Stimulated activated memory B cell treated with anti-CD40 and anti-IgM and Interleukin-4, amounts not matched to agents 10 μg/mL and 1 μg/mL and 100 μg/mL, for 72 hours (primary cell): Measurements from ENCODE around the gene DLGAP1.
"Not testable (repeated sequence)": the region's sequence is repeated elsewhere in the genome, so short reads cannot be mapped to it uniquely, and the experiment has no call there.

Experiments
- ATAC-seq: fragments of 150-1000 bp; cut with Tn5 transposase; 2 replicates; pipeline ENCODE4 v1.10.0; 2021
- H3K27ac Mint-ChIP-seq: one replicate; pipeline ENCODE4 v1.8.0; 2022; ENCODE audit warnings: mild to moderate bottlenecking, mixed read lengths
- H3K27me3 Mint-ChIP-seq: one replicate; pipeline ENCODE4 v1.8.0; 2022; ENCODE audit warnings: mixed read lengths
- H3K36me3 Mint-ChIP-seq: one replicate; pipeline ENCODE4 v1.8.0; 2022; ENCODE audit warnings: mixed read lengths
- H3K4me1 Mint-ChIP-seq: one replicate; pipeline ENCODE4 v1.8.0; 2022; ENCODE audit warnings: mixed read lengths
- H3K4me3 Mint-ChIP-seq: one replicate; pipeline ENCODE4 v1.8.0; 2022; ENCODE audit warnings: mild to moderate bottlenecking, moderate library complexity, mixed read lengths
- H3K9me3 Mint-ChIP-seq: one replicate; pipeline ENCODE4 v1.8.0; 2022; ENCODE audit warnings: mixed read lengths

The DLGAP1 gene

DNA sequence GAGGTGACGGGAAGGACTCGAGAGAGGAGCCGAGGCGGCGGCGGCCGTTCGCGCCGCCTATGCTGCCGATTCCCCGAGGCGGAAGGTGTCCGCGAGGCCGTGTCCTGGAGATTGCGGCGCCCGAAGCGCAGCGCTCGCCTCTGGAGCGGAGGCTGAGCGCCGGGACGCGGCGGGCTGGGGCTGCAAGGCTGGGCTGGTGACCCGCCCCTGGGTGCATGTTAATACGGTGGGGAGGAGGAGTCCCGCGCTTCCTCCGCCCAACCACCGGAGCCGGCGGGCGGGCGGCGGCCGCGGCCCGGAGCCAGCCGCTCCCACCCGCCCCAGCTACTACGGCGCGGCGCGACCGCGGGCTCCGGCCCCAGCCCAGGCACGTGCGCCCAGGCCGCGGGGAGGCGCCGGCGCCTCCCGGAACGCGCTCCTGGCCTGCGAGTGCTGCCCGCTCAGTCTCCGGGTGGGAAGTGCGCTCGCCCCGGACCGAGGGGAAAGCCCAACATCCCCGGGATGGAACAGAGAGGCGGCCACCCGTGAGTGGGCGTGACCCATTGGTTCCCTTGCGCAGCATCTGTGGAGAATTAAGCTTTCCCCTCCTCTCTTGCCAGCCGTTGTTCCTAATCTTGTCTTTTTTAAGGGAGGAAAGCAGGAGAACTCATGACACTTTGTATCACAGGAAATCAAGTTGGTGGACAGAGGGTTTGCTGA lies at the start of gene DLGAP1:
DLGAP1 (minus strand) TSS at position 195 of the 699 bp plus-strand sequence.
- no peaks in the 10 kb centered on the region for H3K4me1 Mint-ChIP-seq
- H3K4me3 Mint-ChIP-seq, result peak within 1 kb of the TSS; percentile 48
- no peak within 1 kb of the TSS for H3K27ac Mint-ChIP-seq
- no peak for ATAC-seq
- H3K27me3 Mint-ChIP-seq, result peaks cover 26% of the 10 kb centered on the region
- peaks cover 12% of the 10 kb centered on the region for H3K9me3 Mint-ChIP-seq
- H3K36me3 Mint-ChIP-seq, result no peaks in the 10 kb centered on the region

DNA sequence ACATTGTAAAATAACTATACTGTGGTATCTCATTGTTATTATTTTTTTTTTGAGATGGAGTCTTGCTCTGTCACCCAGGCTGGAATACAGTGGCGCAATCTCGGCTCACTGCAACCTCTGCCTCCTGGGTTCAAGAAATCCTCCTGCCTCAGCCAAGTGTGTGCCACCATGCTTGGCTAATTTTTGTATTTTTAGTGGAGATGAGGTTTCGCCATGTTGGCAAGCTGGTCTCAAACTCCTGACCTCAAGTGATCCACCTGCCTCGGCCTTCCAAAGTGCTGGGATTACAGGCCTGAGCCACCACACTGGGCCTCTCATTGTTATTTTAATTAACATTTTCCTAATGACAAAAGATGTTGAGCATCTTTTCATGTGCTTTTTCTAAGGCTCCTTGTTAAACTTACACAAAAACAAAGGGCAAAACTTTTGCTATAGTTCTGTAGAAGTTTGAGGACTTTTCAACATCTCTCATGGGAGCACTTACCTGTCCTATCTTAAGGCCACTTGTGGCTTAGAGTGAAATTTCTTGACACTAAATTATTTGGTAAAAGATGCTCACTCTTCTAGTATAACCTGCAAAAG lies 39.7 kb upstream of the DLGAP1 start:
- not testable (repeated sequence) for H3K27ac Mint-ChIP-seq, H3K9me3 Mint-ChIP-seq, H3K27me3 Mint-ChIP-seq, H3K36me3 Mint-ChIP-seq, ATAC-seq, H3K4me3 Mint-ChIP-seq, H3K4me1 Mint-ChIP-seq

DNA sequence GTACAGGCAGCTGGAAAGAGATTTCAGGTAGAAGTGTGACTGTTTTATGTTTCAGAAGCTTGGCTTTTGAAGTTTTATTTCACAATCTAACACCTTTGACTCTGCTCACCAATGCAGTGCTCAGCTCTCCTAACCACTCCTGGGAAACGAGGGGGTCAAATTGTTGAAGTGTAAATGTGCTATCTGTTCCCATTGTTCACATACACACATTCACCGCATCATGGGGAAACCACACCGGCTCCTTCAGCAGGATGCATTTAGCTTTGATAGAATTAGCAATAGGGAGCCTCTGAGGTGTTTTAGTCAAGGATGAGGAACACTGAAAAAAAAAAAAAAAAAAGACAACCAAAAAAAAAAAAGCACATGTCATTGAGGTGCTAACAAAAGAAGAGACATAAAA lies 13.4 kb upstream of the DLGAP1 start:
- no peaks in the 10 kb centered on the region for H3K9me3 Mint-ChIP-seq

DNA sequence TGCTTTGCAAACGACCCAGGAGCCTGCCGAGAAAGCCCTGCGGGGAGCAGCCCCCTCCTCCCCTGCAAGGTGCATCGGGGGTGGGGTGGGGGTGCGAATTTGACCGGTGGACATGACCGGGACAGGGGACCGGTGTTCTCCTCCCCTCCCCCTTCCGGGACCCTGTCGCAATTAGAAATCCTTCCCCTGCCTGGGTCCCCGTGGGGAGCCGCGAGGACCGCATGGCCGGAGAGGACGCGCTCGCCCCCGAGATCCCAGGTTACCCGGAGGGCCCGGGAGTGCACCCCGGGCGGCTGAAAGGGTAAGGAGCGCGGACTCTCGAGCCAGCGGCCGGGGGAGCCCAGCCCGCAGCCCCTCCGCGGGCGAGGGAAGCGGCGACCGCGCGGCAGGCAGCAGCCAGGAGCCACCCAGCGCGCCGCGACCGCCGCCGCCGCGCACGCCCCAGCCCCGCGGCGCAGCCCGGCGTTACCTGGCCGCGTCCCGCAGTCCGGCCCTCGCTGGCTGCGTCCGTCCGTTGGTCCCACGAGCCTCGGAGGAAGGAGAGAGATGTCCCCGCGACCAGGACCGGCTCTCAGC lies 482 bp downstream of the DLGAP1 start:
- Mint-ChIP-seq H3K4me1 (no peaks in the 10 kb centered on the region), H3K9me3 (peaks cover 6% of the 10 kb centered on the region), H3K4me3 (no peak overlapping the region), H3K27me3 (peaks cover 26% of the 10 kb centered on the region), H3K27ac (no peak overlapping the region), H3K36me3 (no peaks in the 10 kb centered on the region)
- no peak for ATAC-seq

More for the DNA sequence above, 13.4 kb upstream of the DLGAP1 start:
- Mint-ChIP-seq H3K4me1 (no peaks in the 10 kb centered on the region), H3K36me3 (no peaks in the 10 kb centered on the region), H3K27me3 (no peaks in the 10 kb centered on the region), H3K4me3 (no peak overlapping the region), H3K27ac (no peak overlapping the region)
- ATAC-seq, result no peak

DNA sequence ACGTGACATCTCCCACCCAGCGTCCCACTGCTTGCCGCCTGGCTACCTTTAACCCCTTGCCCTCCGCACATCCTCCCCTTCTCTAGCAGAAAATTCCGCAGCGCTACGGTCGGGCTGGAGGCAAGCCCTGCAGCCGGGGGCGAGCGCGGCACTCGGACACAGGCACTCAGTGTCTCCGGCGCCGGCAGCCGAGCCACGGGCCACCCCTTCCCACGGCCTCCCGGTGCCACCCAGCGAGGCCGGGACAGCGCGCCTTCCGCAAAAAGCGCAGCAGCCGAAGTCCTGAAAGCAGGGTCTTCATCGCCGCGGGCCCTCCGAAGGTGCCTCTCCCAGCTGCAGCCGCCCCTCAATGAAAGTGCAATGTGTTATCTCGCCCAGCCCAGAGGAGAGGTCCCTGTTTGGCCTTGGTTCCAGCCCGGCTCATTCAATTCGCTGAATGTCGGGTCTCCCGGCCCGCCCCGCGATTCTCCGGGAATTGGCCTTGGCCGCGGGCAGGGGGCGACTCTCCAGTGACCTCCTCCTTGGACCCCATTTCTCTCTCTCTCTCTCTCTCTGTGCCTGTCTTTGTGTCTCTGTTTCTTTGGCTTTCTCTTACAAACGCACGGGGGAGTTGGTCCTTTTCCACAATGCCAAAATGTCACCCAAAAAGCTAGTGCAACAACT lies 1.1 kb downstream of the DLGAP1 start:
- H3K4me3 Mint-ChIP-seq, result no peak overlapping the region
- peaks cover 26% of the 10 kb centered on the region for H3K27me3 Mint-ChIP-seq
- no peak for ATAC-seq
- peaks cover 3% of the 10 kb centered on the region for H3K9me3 Mint-ChIP-seq
- H3K36me3 Mint-ChIP-seq, result no peaks in the 10 kb centered on the region
- H3K27ac Mint-ChIP-seq, result no peak overlapping the region
- no peaks in the 10 kb centered on the region for H3K4me1 Mint-ChIP-seq

DNA sequence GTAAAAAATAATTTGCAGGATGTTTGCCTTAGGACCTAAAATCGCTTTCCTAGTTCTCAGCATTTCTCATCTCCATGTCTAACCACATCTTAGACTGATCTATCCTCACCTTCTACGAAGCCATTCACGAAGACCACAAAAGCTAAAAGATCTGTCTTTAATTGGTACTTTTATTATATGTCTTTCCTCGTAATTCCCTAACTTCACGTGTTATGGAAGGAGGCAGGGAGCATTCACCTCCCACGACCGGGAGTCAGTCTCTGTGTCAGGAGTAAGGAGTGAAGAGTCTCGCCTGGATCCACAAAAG lies 1.6 kb downstream of the DLGAP1 start:
- H3K36me3 Mint-ChIP-seq, result no peaks in the 10 kb centered on the region
- peaks cover 3% of the 10 kb centered on the region for H3K9me3 Mint-ChIP-seq
- no peak overlapping the region for H3K4me3 Mint-ChIP-seq
- ATAC-seq, result no peak
- H3K27ac Mint-ChIP-seq, result no peak overlapping the region
- H3K27me3 Mint-ChIP-seq, result peaks cover 26% of the 10 kb centered on the region
- no peaks in the 10 kb centered on the region for H3K4me1 Mint-ChIP-seq

DNA sequence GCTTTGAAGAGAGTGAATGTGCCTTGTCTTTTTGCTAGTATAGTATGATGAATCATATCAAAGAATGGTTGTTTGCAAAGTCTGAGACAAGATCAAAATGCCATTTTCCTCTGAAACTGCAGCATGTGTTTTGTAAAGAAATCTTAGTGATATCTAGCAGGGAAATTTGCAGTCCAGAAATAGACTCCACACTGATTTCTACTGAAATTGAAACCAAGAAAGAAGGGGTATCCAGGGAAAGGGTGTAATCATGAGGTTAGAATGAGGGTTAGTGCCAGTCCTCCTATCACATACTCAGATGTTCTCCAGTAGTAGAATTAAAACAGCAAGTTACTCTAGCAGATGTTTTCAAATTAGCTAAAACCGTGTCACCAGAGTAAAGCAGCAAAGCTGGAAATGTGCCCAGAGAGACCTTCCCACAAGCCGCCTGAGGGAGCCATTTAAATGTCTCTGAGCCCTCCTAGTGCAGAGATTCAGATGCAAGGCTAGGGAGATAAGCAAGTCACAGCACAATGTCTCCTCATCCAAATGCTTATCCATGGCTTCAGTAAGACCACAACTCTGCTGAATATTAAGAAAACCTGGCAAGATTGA lies 4.9 kb downstream of the DLGAP1 start:
- Mint-ChIP-seq H3K4me3 (no peak overlapping the region), H3K9me3 (peaks cover 8% of the 10 kb centered on the region), H3K27me3 (peaks cover 15% of the 10 kb centered on the region), H3K4me1 (no peaks in the 10 kb centered on the region), H3K27ac (no peak overlapping the region), H3K36me3 (no peaks in the 10 kb centered on the region)
- no peak for ATAC-seq

DNA sequence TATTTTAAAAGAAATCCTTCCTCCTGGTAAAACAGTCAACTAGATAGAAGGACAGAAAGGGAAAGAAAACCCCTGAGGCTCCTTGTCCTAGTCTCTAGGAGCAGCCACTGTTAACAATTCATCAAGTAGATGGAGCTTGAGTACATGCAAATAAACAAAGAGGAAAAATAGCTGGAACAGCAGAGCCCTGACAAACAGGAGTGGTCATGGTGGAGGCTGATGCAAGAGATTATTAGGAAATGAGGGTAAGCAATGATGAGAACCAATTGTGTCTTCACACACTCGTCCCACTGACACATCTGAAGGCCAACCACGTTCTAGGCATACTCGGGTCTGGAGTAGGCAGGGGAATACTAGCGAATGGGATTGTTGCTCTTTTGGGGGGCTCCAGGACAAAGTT lies 9.2 kb downstream of the DLGAP1 start:
- Mint-ChIP-seq H3K4me3 (no peak overlapping the region), H3K9me3 (peaks cover 13% of the 10 kb centered on the region), H3K27ac (no peak overlapping the region), H3K4me1 (no peaks in the 10 kb centered on the region), H3K36me3 (no peaks in the 10 kb centered on the region), H3K27me3 (no peaks in the 10 kb centered on the region)
- ATAC-seq, result no peak

DNA sequence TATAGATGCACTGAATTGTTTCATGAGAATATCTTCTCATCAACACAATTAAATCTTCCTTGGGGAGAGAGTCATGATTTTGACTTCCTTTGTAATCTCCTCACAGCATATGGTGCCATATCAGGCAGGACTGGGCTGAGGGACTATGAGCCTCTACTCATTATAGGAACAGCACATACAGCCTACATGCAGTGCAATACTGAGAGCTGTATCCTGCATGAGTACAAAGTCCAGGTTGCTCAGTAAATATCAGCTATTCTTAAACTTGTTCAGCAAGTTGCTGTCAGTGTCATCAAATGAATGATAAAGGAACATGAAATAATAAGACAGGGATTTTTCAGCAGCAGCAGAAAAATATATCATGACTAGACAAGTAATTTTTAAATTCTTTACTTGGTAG lies 10.8 kb downstream of the DLGAP1 start:
- no peak overlapping the region for H3K27ac Mint-ChIP-seq
- H3K9me3 Mint-ChIP-seq, result peaks cover 13% of the 10 kb centered on the region
- no peaks in the 10 kb centered on the region for H3K36me3 Mint-ChIP-seq
- no peaks in the 10 kb centered on the region for H3K27me3 Mint-ChIP-seq
- ATAC-seq, result no peak
- H3K4me1 Mint-ChIP-seq, result no peaks in the 10 kb centered on the region
- H3K4me3 Mint-ChIP-seq, result no peak overlapping the region

DNA sequence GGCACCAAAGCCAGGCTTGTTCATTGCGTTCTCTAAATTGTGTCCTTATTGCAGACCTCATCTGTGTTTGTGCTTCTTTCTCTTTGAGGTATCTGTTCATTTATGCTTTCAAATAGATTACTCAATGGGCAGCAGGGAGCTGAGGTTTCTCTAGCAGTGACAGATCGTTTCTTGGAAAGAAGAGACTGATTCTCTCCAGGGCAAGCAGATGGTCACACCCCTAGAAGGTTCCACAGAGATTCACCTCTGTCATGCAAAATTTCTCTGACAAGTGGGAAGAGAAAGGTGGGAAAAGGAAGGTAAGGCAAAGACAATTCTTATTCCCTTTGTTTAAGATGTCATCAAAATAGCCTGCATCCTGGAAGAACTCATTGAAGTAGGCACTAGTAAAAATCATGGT lies 14.0 kb downstream of the DLGAP1 start:
- Mint-ChIP-seq H3K4me1 (no peaks in the 10 kb centered on the region), H3K27ac (no peak overlapping the region), H3K9me3 (peaks cover 5% of the 10 kb centered on the region), H3K36me3 (no peaks in the 10 kb centered on the region), H3K27me3 (no peaks in the 10 kb centered on the region), H3K4me3 (no peak overlapping the region)
- no peak for ATAC-seq

DNA sequence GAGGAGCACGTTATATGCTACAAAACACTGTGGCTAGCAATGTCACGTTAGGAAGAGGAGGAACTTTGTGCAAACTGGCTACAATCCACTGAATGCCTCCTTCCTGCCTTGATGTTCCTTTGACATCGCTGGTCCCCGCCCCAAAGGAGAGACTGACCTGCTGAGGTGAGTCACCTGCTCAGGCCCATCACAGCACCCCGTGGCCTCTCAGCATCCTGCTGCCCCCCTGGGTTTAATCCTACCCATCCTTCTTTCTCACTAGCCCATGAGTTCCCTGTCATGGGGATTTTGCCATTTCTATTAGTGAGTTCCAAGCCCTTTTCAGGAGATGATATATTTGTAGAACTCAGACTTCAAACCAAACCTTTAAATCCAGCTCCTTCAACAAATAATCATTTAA lies 16.2 kb downstream of the DLGAP1 start:
- H3K27me3 Mint-ChIP-seq, result no peaks in the 10 kb centered on the region
- no peak for ATAC-seq
- H3K4me1 Mint-ChIP-seq, result no peaks in the 10 kb centered on the region
- no peak overlapping the region for H3K27ac Mint-ChIP-seq
- H3K9me3 Mint-ChIP-seq, result peaks cover 5% of the 10 kb centered on the region
- no peaks in the 10 kb centered on the region for H3K36me3 Mint-ChIP-seq
- no peak overlapping the region for H3K4me3 Mint-ChIP-seq

DNA sequence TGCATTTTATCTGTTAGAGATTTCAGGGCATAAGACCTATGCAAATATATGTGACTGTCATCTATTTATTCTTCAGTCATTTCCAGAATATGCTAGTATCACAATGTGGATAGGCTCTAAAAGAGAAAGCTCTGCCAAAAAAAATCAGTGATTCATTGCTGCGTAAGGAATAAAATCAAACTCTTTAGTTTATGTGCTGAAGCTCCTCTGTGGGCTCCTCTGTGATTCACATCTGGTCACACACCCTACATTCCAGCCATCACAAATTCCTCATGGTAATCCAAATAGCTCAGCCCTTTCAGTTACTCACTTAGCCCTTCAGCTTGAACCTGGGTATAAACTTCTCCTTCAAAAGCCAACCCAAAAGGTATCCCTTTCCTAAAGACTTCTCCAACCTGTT lies 21.4 kb downstream of the DLGAP1 start:
- no peaks in the 10 kb centered on the region for H3K36me3 Mint-ChIP-seq
- H3K9me3 Mint-ChIP-seq, result peaks cover 5% of the 10 kb centered on the region
- H3K27ac Mint-ChIP-seq, result no peak overlapping the region
- no peaks in the 10 kb centered on the region for H3K27me3 Mint-ChIP-seq
- no peak overlapping the region for H3K4me3 Mint-ChIP-seq
- ATAC-seq, result no peak
- no peaks in the 10 kb centered on the region for H3K4me1 Mint-ChIP-seq

DNA sequence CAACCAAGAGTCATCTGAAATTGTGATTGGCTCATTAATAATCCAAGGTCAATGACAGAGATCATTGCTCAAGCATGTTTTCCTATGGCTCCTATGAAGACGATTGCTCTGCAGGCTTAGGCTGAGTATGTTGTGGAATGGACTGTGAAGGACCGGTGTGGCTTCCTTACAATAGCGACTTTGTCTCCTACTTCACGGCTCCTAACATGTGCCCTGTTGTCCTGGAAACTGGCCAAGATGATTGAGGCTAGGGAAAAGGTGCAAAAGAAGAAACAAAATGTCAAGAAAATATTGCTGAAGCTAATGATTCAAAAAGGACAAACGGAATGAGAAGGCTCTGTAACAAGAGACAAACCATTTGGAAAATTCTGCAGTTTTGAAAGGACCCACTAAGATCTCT lies 24.3 kb downstream of the DLGAP1 start:
- no peaks in the 10 kb centered on the region for H3K4me1 Mint-ChIP-seq
- ATAC-seq, result no peak
- H3K36me3 Mint-ChIP-seq, result no peaks in the 10 kb centered on the region
- no peaks in the 10 kb centered on the region for H3K27me3 Mint-ChIP-seq
- peaks cover 8% of the 10 kb centered on the region for H3K9me3 Mint-ChIP-seq
- no peak overlapping the region for H3K27ac Mint-ChIP-seq
- no peak overlapping the region for H3K4me3 Mint-ChIP-seq

DNA sequence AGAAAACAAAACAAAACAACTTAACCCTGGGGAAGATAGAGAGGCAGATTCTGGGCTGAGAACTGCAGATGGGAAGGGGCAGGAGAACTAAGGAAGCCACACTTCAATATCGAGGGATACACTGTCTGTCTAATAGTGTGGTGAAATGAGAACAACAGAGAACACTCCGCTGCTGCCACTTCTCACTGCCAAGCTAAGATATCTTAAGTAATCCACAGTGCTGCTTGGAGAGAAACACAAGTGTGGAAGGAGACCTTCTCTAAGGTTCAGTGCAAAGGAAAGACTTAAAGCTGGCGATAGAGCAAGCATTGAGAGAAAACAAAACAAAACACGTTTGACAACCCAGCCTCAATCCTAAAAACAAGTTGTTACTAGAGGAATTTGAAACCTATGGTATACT lies 37.4 kb downstream of the DLGAP1 start:
- Mint-ChIP-seq H3K4me1 (no peaks in the 10 kb centered on the region), H3K4me3 (no peak overlapping the region), H3K9me3 (peaks cover 12% of the 10 kb centered on the region), H3K27me3 (no peaks in the 10 kb centered on the region), H3K27ac (no peak overlapping the region), H3K36me3 (no peaks in the 10 kb centered on the region)
- ATAC-seq, result no peak

DNA sequence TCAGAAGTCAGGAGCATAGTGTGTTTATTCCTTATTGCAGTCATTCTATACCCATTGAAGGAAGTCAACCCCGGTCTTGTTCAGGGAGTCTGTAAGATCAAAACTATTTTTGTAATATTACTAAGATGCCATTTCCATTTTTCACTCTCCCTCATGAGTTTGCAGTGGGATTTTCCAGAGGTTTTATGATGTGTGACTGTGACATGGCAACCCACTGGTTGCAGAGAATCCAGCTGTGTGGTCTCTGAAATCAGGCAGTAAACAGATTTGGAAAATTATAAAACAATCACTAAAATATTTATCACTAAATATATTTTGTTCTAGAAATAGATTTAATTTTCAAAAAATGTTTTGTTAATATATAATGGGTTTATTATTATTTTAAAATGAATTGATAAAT lies 38.1 kb downstream of the DLGAP1 start:
- Mint-ChIP-seq H3K9me3 (peaks cover 12% of the 10 kb centered on the region), H3K4me3 (no peak overlapping the region), H3K27ac (no peak overlapping the region), H3K27me3 (no peaks in the 10 kb centered on the region), H3K36me3 (no peaks in the 10 kb centered on the region), H3K4me1 (no peaks in the 10 kb centered on the region)
- ATAC-seq, result no peak

DNA sequence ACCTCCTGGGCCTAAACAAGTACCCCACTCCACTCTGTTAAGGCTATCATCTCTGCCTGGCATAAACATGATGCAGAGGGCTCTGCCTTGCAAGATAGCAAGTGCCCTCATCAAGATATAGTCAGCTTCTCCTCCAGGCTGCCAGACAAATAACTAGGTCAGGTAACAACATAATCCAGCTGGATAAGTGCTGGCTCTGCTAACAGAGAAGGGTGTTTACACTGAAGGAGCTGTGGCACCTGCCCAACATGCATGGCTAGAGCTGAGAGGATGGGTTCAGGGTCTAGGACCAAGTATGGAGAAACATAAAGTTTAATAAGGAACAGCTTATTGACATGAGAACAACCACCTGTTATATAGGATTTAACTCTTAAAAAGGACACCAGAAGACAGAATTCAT lies 42.8 kb downstream of the DLGAP1 start:
- Mint-ChIP-seq H3K36me3 (no peaks in the 10 kb centered on the region), H3K27ac (no peak overlapping the region), H3K4me1 (no peaks in the 10 kb centered on the region), H3K27me3 (no peaks in the 10 kb centered on the region), H3K9me3 (peaks cover 8% of the 10 kb centered on the region), H3K4me3 (no peak overlapping the region)
- ATAC-seq, result no peak
